IPS-18c (cell line): ENCODE results near the gene SYNPR.

Experiments used
- H3K4me3 ChIP-seq: 2 replicates; pipeline ENCODE4 v1.7.0; 2013; ENCODE audit warnings: low read depth, mild to moderate bottlenecking, low read length, moderate library complexity; ENCODE audit not compliant: insufficient read depth
- H3K9me3 ChIP-seq: one replicate; pipeline ENCODE4 v1.6.1; 2013; ENCODE audit warnings: mild to moderate bottlenecking, low read length, moderate library complexity; ENCODE audit not compliant: control insufficient read depth, insufficient read depth

Gene SYNPR

GRCh38 chr3:63351159-63352007 lies 73.3 kb downstream of the SYNPR start:
- H3K4me3 ChIP-seq = no peak overlapping the region
- no peaks in the 10 kb centered on the region for H3K9me3 ChIP-seq

- no peak overlapping the region for H3K4me3 ChIP-seq
- no peaks in the 10 kb centered on the region for H3K9me3 ChIP-seq
Measured at GRCh38 chr3:63352008-63352279, 73.8 kb downstream of the SYNPR start.

GRCh38 chr3:63353383-63353782 lies 75.3 kb downstream of the SYNPR start:
- H3K4me3 ChIP-seq = no peak overlapping the region
- no peaks in the 10 kb centered on the region for H3K9me3 ChIP-seq

GRCh38 chr3:63354160-63354559 lies 76.1 kb downstream of the SYNPR start:
- Histone ChIP-seq H3K9me3 (no peaks in the 10 kb centered on the region), H3K4me3 (no peak overlapping the region)

GRCh38 chr3:63355809-63356208 lies 77.7 kb downstream of the SYNPR start:
- no peaks in the 10 kb centered on the region for H3K9me3 ChIP-seq
- no peak overlapping the region for H3K4me3 ChIP-seq

GRCh38 chr3:63364495-63364894 lies 86.4 kb downstream of the SYNPR start:
- Histone ChIP-seq H3K4me3 (no peak overlapping the region), H3K9me3 (no peaks in the 10 kb centered on the region)

- Histone ChIP-seq H3K9me3 (no peaks in the 10 kb centered on the region), H3K4me3 (no peak overlapping the region)
Measured at GRCh38 chr3:63364910-63365309, 86.8 kb downstream of the SYNPR start.

GRCh38 chr3:63365671-63366070 lies 87.6 kb downstream of the SYNPR start:
- no peaks in the 10 kb centered on the region for H3K9me3 ChIP-seq

GRCh38 chr3:63370094-63370493 lies 92.0 kb downstream of the SYNPR start:
- H3K9me3 ChIP-seq = no peaks in the 10 kb centered on the region
- H3K4me3 ChIP-seq = no peak overlapping the region

More at GRCh38 chr3:63365671-63366070, 87.6 kb downstream of the SYNPR start:
- no peak overlapping the region for H3K4me3 ChIP-seq

GRCh38 chr3:63383040-63383439 lies 104.9 kb downstream of the SYNPR start:
- H3K4me3 ChIP-seq = no peak overlapping the region
- H3K9me3 ChIP-seq = no peaks in the 10 kb centered on the region

GRCh38 chr3:63384382-63384781 lies 106.3 kb downstream of the SYNPR start:
- Histone ChIP-seq H3K9me3 (no peaks in the 10 kb centered on the region), H3K4me3 (no peak overlapping the region)

GRCh38 chr3:63385629-63386028 lies 107.5 kb downstream of the SYNPR start:
- H3K9me3 ChIP-seq = no peaks in the 10 kb centered on the region
- H3K4me3 ChIP-seq = no peak overlapping the region; the same call in 1 of the 2 replicates

GRCh38 chr3:63386568-63386967 lies 108.5 kb downstream of the SYNPR start:
- Histone ChIP-seq H3K9me3 (no peaks in the 10 kb centered on the region), H3K4me3 (no peak overlapping the region)

GRCh38 chr3:63387568-63387967 lies 109.5 kb downstream of the SYNPR start:
- Histone ChIP-seq H3K4me3 (no peak overlapping the region), H3K9me3 (no peaks in the 10 kb centered on the region)

- H3K4me3 ChIP-seq = no peak overlapping the region
- no peaks in the 10 kb centered on the region for H3K9me3 ChIP-seq
Measured at GRCh38 chr3:63390710-63391230, 112.7 kb downstream of the SYNPR start.

- H3K9me3 ChIP-seq = no peaks in the 10 kb centered on the region
- H3K4me3 ChIP-seq = no peak overlapping the region
Measured at GRCh38 chr3:63395960-63396359, 117.9 kb downstream of the SYNPR start.

GRCh38 chr3:63400246-63400860 lies 122.2 kb downstream of the SYNPR start:
- no peaks in the 10 kb centered on the region for H3K9me3 ChIP-seq
- no peak overlapping the region for H3K4me3 ChIP-seq

GRCh38 chr3:63405882-63406281 lies 127.8 kb downstream of the SYNPR start:
- no peaks in the 10 kb centered on the region for H3K9me3 ChIP-seq
- no peak overlapping the region for H3K4me3 ChIP-seq
